Stromal cell of bone marrow (primary cell): ENCODE measurements around the gene EPS8L3.
"Not testable (repeated sequence)": the region's sequence is repeated elsewhere in the genome, so short reads cannot be mapped to it uniquely, and the experiment has no call there.

Experiments
- DNase-seq: peaks from one replicate; pipeline ENCODE4 v3.0.0-alpha.2; 2012; ENCODE audit warnings: low read depth

The EPS8L3 gene

DNA sequence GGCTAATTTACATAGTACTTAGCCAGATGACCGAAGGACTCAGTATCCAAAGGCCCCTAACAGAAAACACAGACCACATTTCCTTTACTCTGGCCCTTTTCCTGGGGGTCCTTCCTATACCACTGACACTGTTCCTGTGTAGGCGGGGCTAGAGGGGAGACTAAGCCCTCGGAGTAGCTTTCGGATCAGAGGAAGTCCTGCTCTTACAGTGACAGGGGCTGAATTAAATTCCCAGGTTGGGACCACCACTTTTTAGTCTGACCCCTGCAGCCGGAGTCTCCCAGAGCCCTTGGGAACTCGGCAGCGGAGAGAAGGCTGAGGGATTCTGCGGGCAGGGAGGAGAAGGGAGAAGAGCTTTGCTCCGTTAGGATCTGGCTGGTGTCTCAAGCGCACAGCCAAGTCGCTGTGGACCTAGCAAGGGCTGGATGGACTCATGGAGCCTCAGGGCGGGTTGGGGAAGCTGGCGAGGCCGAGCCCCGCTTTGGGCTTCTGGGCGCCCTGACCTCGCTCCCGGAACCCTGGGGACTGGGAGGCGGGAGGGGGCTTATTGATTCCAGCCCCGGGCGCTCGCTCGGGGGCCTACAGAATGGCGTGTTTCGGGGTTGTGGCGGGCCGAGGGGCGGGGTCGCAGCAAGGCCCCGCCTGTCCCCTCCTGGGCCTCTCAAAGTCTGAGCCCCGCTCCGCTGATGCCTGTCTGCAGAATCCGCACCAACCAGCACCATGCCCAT lies 52.0 kb downstream of the EPS8L3 start, which contains the start of gene GSTM5:
TSS of gene GSTM5 (plus strand) at position 659 of the 728 bp plus-strand sequence. CDS start at position 721, 62 bp downstream.
- DNase-seq = not testable (repeated sequence)

- not testable (repeated sequence) for DNase-seq
These were observed 53.9 kb downstream of the EPS8L3 start for GRCh38 chr1:109709822-109710221.

DNA sequence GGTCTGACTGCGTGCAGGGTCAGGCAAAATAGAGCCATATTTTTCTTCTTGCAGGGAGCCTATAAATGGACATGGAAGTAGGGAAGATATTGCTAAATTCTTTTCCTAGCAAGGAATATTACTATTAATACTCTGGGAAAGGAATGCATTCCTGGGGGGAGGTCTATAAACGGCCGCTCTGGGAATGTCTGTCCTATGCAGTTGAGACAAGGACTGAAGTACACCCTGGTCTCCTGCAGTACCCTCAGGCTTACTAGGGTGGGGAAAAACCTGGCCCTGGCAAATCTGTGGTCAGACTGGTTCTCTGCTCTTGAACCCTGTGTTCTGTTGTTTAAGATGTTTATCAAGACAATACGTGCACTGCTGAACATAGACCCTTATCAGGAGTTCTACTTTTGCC lies 54.8 kb downstream of the EPS8L3 start:
- DNase-seq = not testable (repeated sequence)

GRCh38 chr1:109705411-109705810 lies 58.3 kb downstream of the EPS8L3 start:
- DNase-seq = no peak

GRCh38 chr1:109704173-109704572 lies 59.5 kb downstream of the EPS8L3 start:
- no peak for DNase-seq

GRCh38 chr1:109702940-109703339 lies 60.8 kb downstream of the EPS8L3 start:
- not testable (repeated sequence) for DNase-seq
